ENCODE measurements around the gene MT1H.
"Not testable (repeated sequence)": the region's sequence is repeated elsewhere in the genome, so short reads cannot be mapped to it uniquely, and the experiment has no call there.

The MT1H gene

GRCh38 chr16:56684926-56685590 lies 15.4 kb downstream of the MT1H start:
- DNase-seq = no peak

GRCh38 chr16:56686758-56687157 lies 17.1 kb downstream of the MT1H start:
- no peak for DNase-seq

- no peak for DNase-seq
Observed at GRCh38 chr16:56688762-56689161, 19.1 kb downstream of the MT1H start.

GRCh38 chr16:56689171-56689570 lies 19.6 kb downstream of the MT1H start:
- DNase-seq = no peak

- no peak for DNase-seq
Observed at GRCh38 chr16:56690420-56691122, 21.0 kb downstream of the MT1H start.

GRCh38 chr16:56691885-56692284 lies 22.3 kb downstream of the MT1H start:
- DNase-seq = peak; percentile 47 to 80 (median 66)

GRCh38 chr16:56695246-56695645 lies 25.6 kb downstream of the MT1H start:
- DNase-seq = no peak

- no peak for DNase-seq
Observed at GRCh38 chr16:56697456-56698155, 28.0 kb downstream of the MT1H start.

- no peak for DNase-seq
Observed at GRCh38 chr16:56700195-56700594, 30.6 kb downstream of the MT1H start.

GRCh38 chr16:56700631-56701030 lies 31.0 kb downstream of the MT1H start:
- no peak for DNase-seq

GRCh38 chr16:56701534-56701933 lies 31.9 kb downstream of the MT1H start:
- DNase-seq = no peak

- no peak for DNase-seq
Observed at GRCh38 chr16:56702836-56703235, 33.2 kb downstream of the MT1H start.

- no peak for DNase-seq
Observed at GRCh38 chr16:56708525-56709442, 39.2 kb downstream of the MT1H start.

GRCh38 chr16:56709443-56710040 lies 39.9 kb downstream of the MT1H start:
- DNase-seq = no peak

GRCh38 chr16:56710181-56710737 lies 40.6 kb downstream of the MT1H start:
- DNase-seq = peak in 1 of 4 experiments; percentile 9

- DNase-seq = no peak
Observed at GRCh38 chr16:56711862-56712261, 42.2 kb downstream of the MT1H start.

- no peak for DNase-seq
Observed at GRCh38 chr16:56713794-56714193, 44.2 kb downstream of the MT1H start.

GRCh38 chr16:56715126-56715525 lies 45.5 kb downstream of the MT1H start:
- DNase-seq = no peak

- DNase-seq = no peak
Observed at GRCh38 chr16:56716761-56717160, 47.1 kb downstream of the MT1H start.

GRCh38 chr16:56717532-56717931 lies 47.9 kb downstream of the MT1H start:
- DNase-seq = not testable (repeated sequence)

Data from suppressor macrophage (primary cell).